ENCODE measurements around the gene AKR7A2. TPM values are rescaled to one million over a fixed set of nuclear protein-coding genes. Genes with fewer than 3 reads are reported as not detected.

Gene AKR7A2
- total and polyA plus RNA-seq, 10 of the 15 experiments (the other 5 are each of a cell fraction or from before 2014, with no cell fraction given): 1.3 to 114 (median 48.0) TPM

DNA sequence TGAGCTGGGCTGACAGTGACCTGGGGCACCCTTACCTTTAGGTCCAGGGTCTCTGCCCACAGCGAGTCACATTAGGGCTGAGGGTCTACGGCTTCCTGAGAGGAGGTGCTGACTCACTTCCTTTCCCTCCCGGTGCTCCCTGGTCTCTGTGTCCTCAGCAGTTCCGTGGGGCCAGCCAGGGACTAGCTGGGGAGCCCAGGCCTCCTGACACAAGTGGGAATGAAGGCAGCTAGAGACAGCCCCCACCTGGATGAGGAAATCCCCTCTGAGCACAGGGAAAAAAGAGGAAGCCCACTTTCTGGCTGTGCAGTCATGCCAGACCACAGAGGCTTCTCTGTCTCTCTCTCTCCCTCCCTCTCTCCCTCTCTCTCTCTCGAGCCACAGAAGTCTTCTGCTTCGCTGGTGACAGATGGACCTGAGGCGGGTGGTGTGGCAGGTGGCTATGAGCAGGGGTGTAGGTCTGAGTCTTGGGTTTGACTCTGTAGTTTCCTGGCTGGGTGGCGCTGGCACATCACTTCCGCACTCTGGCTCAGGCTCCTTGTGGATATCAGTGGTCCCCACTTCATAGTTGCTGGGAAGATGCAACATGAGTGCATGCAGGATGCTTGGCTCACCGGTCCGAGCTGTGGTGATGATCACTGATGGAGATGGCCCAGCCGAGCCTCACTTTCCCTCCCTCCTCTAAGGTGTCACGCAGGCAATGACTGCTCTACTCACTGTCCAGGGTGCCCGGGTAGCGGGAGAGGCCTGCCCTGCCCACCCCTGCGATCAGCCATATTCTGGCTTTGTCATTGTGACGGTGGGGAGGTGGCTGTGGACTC, 3.6 kb upstream of the AKR7A2 start (continued):
- TF ChIP-seq, protein P1, sequence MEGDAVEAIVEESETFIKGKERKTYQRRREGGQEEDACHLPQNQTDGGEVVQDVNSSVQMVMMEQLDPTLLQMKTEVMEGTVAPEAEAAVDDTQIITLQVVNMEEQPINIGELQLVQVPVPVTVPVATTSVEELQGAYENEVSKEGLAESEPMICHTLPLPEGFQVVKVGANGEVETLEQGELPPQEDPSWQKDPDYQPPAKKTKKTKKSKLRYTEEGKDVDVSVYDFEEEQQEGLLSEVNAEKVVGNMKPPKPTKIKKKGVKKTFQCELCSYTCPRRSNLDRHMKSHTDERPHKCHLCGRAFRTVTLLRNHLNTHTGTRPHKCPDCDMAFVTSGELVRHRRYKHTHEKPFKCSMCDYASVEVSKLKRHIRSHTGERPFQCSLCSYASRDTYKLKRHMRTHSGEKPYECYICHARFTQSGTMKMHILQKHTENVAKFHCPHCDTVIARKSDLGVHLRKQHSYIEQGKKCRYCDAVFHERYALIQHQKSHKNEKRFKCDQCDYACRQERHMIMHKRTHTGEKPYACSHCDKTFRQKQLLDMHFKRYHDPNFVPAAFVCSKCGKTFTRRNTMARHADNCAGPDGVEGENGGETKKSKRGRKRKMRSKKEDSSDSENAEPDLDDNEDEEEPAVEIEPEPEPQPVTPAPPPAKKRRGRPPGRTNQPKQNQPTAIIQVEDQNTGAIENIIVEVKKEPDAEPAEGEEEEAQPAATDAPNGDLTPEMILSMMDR (IDR thresholded peaks at IDR 0.05 in 2 of 3, conservative IDR thresholded peaks at IDR 0.05 in 1 of 3; ENCODE audit: control insufficient read depth in 2 of 3, extremely low read depth in 1 of 3, insufficient read depth in 1 of 3, low read depth in 3 of 3, low read length in 3 of 3): no peak
- TF ChIP-seq GABPA (IDR thresholded peaks at IDR 0.05; ENCODE audit: low read depth): no peak
- TF ChIP-seq, protein P2, sequence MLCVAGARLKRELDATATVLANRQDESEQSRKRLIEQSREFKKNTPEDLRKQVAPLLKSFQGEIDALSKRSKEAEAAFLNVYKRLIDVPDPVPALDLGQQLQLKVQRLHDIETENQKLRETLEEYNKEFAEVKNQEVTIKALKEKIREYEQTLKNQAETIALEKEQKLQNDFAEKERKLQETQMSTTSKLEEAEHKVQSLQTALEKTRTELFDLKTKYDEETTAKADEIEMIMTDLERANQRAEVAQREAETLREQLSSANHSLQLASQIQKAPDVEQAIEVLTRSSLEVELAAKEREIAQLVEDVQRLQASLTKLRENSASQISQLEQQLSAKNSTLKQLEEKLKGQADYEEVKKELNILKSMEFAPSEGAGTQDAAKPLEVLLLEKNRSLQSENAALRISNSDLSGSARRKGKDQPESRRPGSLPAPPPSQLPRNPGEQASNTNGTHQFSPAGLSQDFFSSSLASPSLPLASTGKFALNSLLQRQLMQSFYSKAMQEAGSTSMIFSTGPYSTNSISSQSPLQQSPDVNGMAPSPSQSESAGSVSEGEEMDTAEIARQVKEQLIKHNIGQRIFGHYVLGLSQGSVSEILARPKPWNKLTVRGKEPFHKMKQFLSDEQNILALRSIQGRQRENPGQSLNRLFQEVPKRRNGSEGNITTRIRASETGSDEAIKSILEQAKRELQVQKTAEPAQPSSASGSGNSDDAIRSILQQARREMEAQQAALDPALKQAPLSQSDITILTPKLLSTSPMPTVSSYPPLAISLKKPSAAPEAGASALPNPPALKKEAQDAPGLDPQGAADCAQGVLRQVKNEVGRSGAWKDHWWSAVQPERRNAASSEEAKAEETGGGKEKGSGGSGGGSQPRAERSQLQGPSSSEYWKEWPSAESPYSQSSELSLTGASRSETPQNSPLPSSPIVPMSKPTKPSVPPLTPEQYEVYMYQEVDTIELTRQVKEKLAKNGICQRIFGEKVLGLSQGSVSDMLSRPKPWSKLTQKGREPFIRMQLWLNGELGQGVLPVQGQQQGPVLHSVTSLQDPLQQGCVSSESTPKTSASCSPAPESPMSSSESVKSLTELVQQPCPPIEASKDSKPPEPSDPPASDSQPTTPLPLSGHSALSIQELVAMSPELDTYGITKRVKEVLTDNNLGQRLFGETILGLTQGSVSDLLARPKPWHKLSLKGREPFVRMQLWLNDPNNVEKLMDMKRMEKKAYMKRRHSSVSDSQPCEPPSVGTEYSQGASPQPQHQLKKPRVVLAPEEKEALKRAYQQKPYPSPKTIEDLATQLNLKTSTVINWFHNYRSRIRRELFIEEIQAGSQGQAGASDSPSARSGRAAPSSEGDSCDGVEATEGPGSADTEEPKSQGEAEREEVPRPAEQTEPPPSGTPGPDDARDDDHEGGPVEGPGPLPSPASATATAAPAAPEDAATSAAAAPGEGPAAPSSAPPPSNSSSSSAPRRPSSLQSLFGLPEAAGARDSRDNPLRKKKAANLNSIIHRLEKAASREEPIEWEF (IDR thresholded peaks at IDR 0.05; ENCODE audit: insufficient replicate concordance, low read depth, low read length): no peak
- TF ChIP-seq CBX3 (IDR thresholded peaks at IDR 0.05; ENCODE audit: borderline replicate concordance, low read depth): no peak
- TF ChIP-seq GATAD2B (conservative IDR thresholded peaks at IDR 0.05; ENCODE audit: low read depth): peak; percentile 76
- TF ChIP-seq, protein P3, sequence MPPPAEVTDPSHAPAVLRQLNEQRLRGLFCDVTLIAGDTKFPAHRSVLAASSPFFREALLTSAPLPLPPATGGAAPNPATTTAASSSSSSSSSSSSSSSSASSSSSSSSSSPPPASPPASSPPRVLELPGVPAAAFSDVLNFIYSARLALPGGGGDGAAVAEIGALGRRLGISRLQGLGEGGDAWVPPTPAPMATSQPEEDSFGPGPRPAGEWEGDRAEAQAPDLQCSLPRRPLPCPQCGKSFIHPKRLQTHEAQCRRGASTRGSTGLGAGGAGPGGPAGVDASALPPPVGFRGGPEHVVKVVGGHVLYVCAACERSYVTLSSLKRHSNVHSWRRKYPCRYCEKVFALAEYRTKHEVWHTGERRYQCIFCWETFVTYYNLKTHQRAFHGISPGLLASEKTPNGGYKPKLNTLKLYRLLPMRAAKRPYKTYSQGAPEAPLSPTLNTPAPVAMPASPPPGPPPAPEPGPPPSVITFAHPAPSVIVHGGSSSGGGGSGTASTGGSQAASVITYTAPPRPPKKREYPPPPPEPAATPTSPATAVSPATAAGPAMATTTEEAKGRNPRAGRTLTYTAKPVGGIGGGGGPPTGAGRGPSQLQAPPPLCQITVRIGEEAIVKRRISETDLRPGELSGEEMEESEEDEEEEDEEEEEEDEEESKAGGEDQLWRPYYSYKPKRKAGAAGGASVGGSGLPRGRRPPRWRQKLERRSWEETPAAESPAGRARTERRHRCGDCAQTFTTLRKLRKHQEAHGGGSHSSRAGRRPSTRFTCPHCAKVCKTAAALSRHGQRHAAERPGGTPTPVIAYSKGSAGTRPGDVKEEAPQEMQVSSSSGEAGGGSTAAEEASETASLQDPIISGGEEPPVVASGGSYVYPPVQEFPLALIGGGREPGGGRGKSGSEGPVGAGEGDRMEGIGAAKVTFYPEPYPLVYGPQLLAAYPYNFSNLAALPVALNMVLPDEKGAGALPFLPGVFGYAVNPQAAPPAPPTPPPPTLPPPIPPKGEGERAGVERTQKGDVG (CRISPR knock-in tag; IDR thresholded peaks at IDR 0.05): no peak
- peak in 1 of 2 experiments; percentile 42; a peak in 1 of 3 replicates for TF ChIP-seq EGR1 (IDR thresholded peaks at IDR 0.05; ENCODE audit: borderline replicate concordance in 1 of 2, low read depth in 2 of 2, low read length in 2 of 2)
- no peak for TF ChIP-seq SREBF1 (IDR thresholded peaks at IDR 0.05; ENCODE audit: low read length)
